Neural cell (in vitro differentiated cells): Measurements from ENCODE around the gene WDR74.

ENCODE experiments used
- CTCF ChIP-seq: fragments of 450-650 bp; IDR thresholded peaks from 2 replicates; pipeline ENCODE4 v1.5.1; 2014; ENCODE audit warnings: antibody characterized with exemption, mild to moderate bottlenecking, moderate library complexity; ENCODE audit not compliant: poor library complexity, severe bottlenecking
- EZH2 ChIP-seq: fragments of 200-600, 300-800 bp; shearing (Covaris generic), sonication (generic); IDR thresholded peaks from 2 replicates; pipeline ENCODE4 v1.6.1; 2014; ENCODE audit warnings: antibody characterized with exemption, low read length, borderline replicate concordance, mild to moderate bottlenecking; ENCODE audit not compliant: insufficient read depth, poor library complexity, severe bottlenecking
- POLR2AphosphoS5 ChIP-seq: IDR thresholded peaks from 2 replicates; pipeline ENCODE4 v1.6.1; 2012
- RAD21 ChIP-seq: fragments of 450-650 bp; conservative IDR thresholded peaks from 2 replicates; pipeline ENCODE4 v1.6.1; 2014; ENCODE audit warnings: antibody characterized with exemption, mild to moderate bottlenecking, moderate library complexity
- REST ChIP-seq: IDR thresholded peaks from 2 replicates; pipeline ENCODE4 v1.6.1; 2012; ENCODE audit warnings: borderline replicate concordance
- TAF1 ChIP-seq: IDR thresholded peaks from 2 replicates; pipeline ENCODE4 v1.6.1; 2012; ENCODE audit warnings: low read depth

GRCh38 chr11:62882788-62883501 lies 43.6 kb upstream of the WDR74 start:
- no peak for TF ChIP-seq REST
- TF ChIP-seq EZH2, result no peak
- TF ChIP-seq CTCF, result no peak
- no peak for TF ChIP-seq RAD21
- TF ChIP-seq TAF1, result no peak
- TF ChIP-seq POLR2AphosphoS5, result no peak
